Activated CD8-positive, alpha-beta T cell treated with anti-CD3 and anti-CD28 coated beads for 36 hours (primary cell): ENCODE data around the gene NKTR. TPM values are rescaled to one million over a fixed set of nuclear protein-coding genes. Genes with fewer than 3 reads are reported as not detected.

ENCODE experiments used
- ATAC-seq: fragments of 200-7000 bp; cut with Tn5 transposase; one replicate; pipeline ENCODE4 v1.10.0; 2021; ENCODE audit warnings: mild to moderate bottlenecking, moderate library complexity
- CTCF ChIA-PET: fragments of 350-600 bp; sonication (Branson Sonifier 250); formaldehyde crosslinking; loops from one replicate; lab custom pipeline; 2021; ENCODE audit warnings: antibody characterized with exemption; lab: Charles Lee
- POLR2A ChIA-PET: fragments of 350-600 bp; sonication (Branson Sonifier 250); formaldehyde crosslinking; loops from one replicate; lab custom pipeline; 2021; ENCODE audit warnings: antibody characterized with exemption; lab: Charles Lee
- DNase-seq: peaks from one replicate; pipeline ENCODE4 v3.0.0-alpha.2; 2020
- H3K27ac Mint-ChIP-seq: one replicate; pipeline ENCODE4 v1.8.0; 2021; ENCODE audit warnings: mild to moderate bottlenecking, mixed read lengths
- H3K27me3 Mint-ChIP-seq: one replicate; pipeline ENCODE4 v1.8.0; 2021; ENCODE audit warnings: mixed read lengths
- H3K36me3 Mint-ChIP-seq: one replicate; pipeline ENCODE4 v1.8.0; 2021; ENCODE audit warnings: low read depth, mixed read lengths
- H3K4me1 Mint-ChIP-seq: one replicate; pipeline ENCODE4 v1.8.0; 2021; ENCODE audit warnings: low read depth, mixed read lengths
- H3K4me3 Mint-ChIP-seq: one replicate; pipeline ENCODE4 v1.8.0; 2021; ENCODE audit warnings: mild to moderate bottlenecking, moderate library complexity, mixed read lengths
- H3K9me3 Mint-ChIP-seq: one replicate; pipeline ENCODE4 v1.8.0; 2021; ENCODE audit warnings: mixed read lengths
- intact Hi-C: fragments of 100-400 bp; cut with micrococcal nuclease; formaldehyde crosslinking; loops from one replicate; pipeline ENCODE4 v1.10.0; 2022
- total RNA-seq, 2 experiments: library from RNA; stranded (reverse); gene quantifications; one replicate each; pipeline ENCODE4 v1.2.3, GENCODE V29; 2021
- TF ChIP-seq, protein P1 (sequence below): fragments of 200-600 bp; IDR thresholded peaks from one replicate; pipeline ENCODE4 v1.8.0; 2022; ENCODE audit warnings: antibody characterized with exemption, mild to moderate bottlenecking

NKTR gene
- total RNA-seq, 2 experiments from 2014 or later, result 63.4 to 65.9 TPM

DNA sequence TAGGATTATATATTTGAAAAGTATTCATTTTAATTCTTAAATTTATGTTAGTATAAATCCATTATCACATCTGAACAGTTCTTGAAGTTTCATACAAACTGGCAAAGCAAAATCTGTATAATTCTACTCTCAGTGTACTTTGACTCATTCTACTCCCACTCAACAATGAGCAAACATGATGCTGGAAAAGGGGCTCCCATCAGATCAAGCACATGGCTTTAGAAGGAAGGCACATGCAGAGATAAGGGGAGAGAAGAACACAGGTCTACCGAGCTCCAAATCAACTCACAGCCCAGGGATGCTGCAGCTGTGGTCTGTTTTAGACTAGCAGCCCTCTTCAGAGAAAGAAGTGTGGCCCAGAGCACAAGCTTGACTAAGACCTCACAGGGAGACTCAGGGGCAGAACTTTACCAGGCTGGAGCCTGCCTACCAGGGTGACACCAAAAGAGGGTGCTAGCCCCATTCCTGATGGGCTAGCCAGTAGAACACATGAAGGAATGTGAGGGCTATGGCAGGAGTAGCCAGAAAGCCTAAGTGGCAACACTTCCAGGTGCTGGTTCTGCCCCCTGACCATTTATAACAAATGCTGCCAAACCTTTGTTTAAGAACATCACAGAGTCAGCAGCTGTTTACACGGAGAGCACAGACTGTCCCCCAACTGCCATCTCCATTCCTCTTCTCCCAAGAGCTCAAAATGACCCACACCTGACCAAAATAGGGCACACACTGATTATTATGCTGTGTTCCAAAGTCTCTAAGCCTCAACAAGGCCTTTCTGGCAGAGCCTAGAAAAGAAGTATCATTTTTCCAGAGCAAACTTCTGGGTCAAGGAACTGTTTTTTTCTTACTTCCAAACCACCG, 38.2 kb upstream of the NKTR start:
- H3K27ac Mint-ChIP-seq, result peak overlapping the region; percentile 78
- ChIA-PET CTCF (interaction anchor here (1.1 to 2.7 kb wide), 5 partner anchors 10 to 61 kb away, joined by 4 to 16 read pairs (median 5); no protein-coding TSS in a partner anchor), POLR2A (interaction anchor here (0.5 kb wide), 1 partner anchor 17 kb away, joined by 3 read pairs; no protein-coding TSS in a partner anchor)

DNA sequence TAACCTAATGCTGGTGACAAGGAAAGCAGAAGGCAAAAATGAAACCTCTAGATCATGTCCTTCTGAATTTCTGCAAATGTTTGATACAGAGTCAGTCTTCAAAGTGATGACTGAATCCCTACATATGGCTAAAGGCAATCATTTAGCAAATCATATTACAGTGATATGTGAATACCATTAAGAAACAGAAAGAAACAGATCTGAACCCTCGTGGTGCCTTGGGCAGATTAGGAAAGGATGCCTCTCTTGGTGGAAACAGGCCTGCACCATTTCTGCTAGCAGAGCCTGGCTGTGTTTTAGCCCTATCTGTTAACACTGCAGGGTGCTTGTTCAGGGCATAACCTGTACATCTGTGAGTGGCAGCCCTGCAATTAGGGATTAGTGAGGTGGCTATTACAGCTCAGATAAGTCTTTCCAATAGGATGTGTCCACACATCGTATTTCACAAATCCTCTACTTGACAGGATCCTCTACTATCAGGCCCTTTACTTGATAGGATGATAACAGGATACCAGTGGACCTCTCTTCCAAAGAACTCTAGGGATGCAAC, 30.8 kb upstream of the NKTR start:
- intact Hi-C loops, result no loop called here
- no peak for ATAC-seq
- TF ChIP-seq, protein P1, sequence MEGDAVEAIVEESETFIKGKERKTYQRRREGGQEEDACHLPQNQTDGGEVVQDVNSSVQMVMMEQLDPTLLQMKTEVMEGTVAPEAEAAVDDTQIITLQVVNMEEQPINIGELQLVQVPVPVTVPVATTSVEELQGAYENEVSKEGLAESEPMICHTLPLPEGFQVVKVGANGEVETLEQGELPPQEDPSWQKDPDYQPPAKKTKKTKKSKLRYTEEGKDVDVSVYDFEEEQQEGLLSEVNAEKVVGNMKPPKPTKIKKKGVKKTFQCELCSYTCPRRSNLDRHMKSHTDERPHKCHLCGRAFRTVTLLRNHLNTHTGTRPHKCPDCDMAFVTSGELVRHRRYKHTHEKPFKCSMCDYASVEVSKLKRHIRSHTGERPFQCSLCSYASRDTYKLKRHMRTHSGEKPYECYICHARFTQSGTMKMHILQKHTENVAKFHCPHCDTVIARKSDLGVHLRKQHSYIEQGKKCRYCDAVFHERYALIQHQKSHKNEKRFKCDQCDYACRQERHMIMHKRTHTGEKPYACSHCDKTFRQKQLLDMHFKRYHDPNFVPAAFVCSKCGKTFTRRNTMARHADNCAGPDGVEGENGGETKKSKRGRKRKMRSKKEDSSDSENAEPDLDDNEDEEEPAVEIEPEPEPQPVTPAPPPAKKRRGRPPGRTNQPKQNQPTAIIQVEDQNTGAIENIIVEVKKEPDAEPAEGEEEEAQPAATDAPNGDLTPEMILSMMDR, result no peak
- CTCF ChIA-PET, result interaction anchor here (1.6 kb wide), 1 partner anchor 22 kb away, joined by 5 read pairs; no protein-coding TSS in a partner anchor
- no peaks in the 10 kb centered on the region for H3K27me3 Mint-ChIP-seq
- H3K36me3 Mint-ChIP-seq, result peaks cover 31% of the 10 kb centered on the region
- DNase-seq, result no peak
- peaks cover 7% of the 10 kb centered on the region for H3K4me1 Mint-ChIP-seq
- POLR2A ChIA-PET, result interaction anchor here (1.3 kb wide), 1 partner anchor 19 kb away, joined by 3 read pairs; no protein-coding TSS in a partner anchor
- H3K27ac Mint-ChIP-seq, result no peak overlapping the region
- no peak overlapping the region for H3K4me3 Mint-ChIP-seq
- peaks cover 7% of the 10 kb centered on the region for H3K9me3 Mint-ChIP-seq

More for the DNA sequence above, 38.2 kb upstream of the NKTR start:
- Mint-ChIP-seq H3K27me3 (no peaks in the 10 kb centered on the region), H3K36me3 (peaks cover 32% of the 10 kb centered on the region), H3K9me3 (no peaks in the 10 kb centered on the region), H3K4me1 (peaks cover 10% of the 10 kb centered on the region), H3K4me3 (no peak overlapping the region)
- intact Hi-C loops, result no loop called here
- ATAC-seq, result no peak
- TF ChIP-seq, protein P1, result no peak
- DNase-seq, result no peak

DNA sequence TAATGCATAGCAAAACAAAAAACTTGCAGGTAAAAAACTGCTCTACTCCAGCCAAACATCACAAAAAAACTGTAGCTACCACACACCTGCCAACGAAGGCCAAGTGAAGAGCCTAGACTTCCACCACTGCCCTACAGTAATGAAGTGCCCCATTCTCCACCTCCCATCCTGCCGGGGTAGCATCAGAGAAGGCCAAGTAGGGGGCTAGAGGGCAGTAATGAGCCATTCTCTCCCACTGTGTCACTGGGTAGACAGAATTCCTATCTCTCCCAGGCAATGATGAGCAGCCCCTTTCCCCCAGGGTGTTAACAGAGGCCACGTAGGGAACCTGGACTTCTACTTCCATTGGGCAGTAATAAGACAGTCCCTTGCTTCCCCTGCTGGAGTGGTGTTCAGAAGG, 28.2 kb upstream of the NKTR start:
- DNase-seq (peak; percentile 23), ATAC-seq (peak; percentile 72)
- H3K4me1 Mint-ChIP-seq, result peaks cover 16% of the 10 kb centered on the region
- no peak overlapping the region for H3K27ac Mint-ChIP-seq
- TF ChIP-seq, protein P1, result peak; percentile 22
- H3K27me3 Mint-ChIP-seq, result no peaks in the 10 kb centered on the region
- H3K36me3 Mint-ChIP-seq, result peaks cover 43% of the 10 kb centered on the region
- ChIA-PET CTCF (interaction anchor here (1.2 to 1.6 kb wide), 7 partner anchors 10 to 172 kb away, joined by 3 to 6 read pairs (median 4); partner anchors contain the start of gene SEC22C), POLR2A (no interaction called here)
- H3K9me3 Mint-ChIP-seq, result peaks cover 17% of the 10 kb centered on the region
- intact Hi-C loops, result no loop called here
- H3K4me3 Mint-ChIP-seq, result no peak overlapping the region

DNA sequence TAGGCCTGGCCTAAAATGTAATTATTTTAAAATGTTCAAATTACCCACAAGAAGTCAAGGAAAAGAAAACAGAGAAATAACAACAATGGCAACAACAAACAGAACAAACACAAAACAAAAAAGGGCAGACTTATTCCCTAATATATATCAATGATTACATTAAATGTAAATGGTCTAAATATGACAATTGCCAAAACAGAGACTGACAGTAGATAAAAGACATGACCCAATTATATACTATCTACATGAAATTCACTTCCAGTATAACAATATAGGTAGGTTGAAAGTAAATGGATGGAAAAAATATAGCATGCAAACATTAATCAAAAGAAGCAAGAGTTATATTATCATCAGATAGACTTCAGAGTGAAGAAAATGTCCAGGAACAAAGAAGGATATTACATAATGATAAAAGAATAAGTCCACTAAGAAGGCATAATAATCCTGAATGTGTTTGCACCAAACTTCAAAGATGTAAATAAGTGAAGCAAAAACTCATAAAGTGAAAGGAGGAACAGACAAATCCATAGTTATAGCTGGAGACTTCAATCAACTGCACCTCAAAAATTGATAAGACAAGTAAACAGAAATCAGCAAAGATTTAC, 25.2 kb upstream of the NKTR start:
- DNase-seq, result no peak
- TF ChIP-seq, protein P1, result no peak
- no peak for ATAC-seq
- CTCF ChIA-PET, result interaction anchor here (1.9 kb wide), 1 partner anchor 9 kb away, joined by 5 read pairs; no protein-coding TSS in a partner anchor
- POLR2A ChIA-PET, result interaction anchor here (0.9 to 1.3 kb wide), 2 partner anchors 15 to 25 kb away, joined by 3 to 5 read pairs; partner anchors contain the start of genes NKTR and SS18L2
- Mint-ChIP-seq H3K27me3 (no peaks in the 10 kb centered on the region), H3K36me3 (peaks cover 48% of the 10 kb centered on the region), H3K4me1 (peaks cover 31% of the 10 kb centered on the region), H3K9me3 (peaks cover 18% of the 10 kb centered on the region), H3K27ac (no peak overlapping the region), H3K4me3 (no peak overlapping the region)
- intact Hi-C loops, result no loop called here
